GM12878 (cell line): ENCODE measurements around the gene HOXA10. TPM values are rescaled to one million over a fixed set of nuclear protein-coding genes. Genes with fewer than 3 reads are reported as not detected.

Experiments used
- ATAC-seq: fragments of 200-7000 bp; cut with Tn5 transposase; 3 replicates; pipeline ENCODE4 v1.9.1; 2020; ENCODE audit warnings: mild to moderate bottlenecking, moderate library complexity
- BruUV-seq: library from RNA; stranded (reverse); fragments of 400-500 nt; replicated peaks from 2 replicates; lab custom pipeline; 2021; lab: Mats Ljungman, UMichigan
- CTCF ChIA-PET: fragments of 300-600 bp; sonication (Branson Sonifier 250); formaldehyde crosslinking; extraction: SDS; loops from one replicate; lab custom pipeline; 2021; ENCODE audit warnings: inconsistent platforms; lab: Yijun Ruan, JAX
- POLR2A ChIA-PET: fragments of 350-600 bp; formaldehyde crosslinking; extraction: SDS; loops from one replicate; lab custom pipeline; 2021; ENCODE audit warnings: inconsistent platforms; lab: Charles Lee
- RAD21 ChIA-PET: fragments of 300-600 bp; sonication (Branson Sonifier 250); formaldehyde crosslinking; loops from one replicate; lab custom pipeline; 2023; ENCODE audit warnings: antibody characterized with exemption; ENCODE audit not compliant: unreplicated experiment; lab: Charles Lee
- SMC1A ChIA-PET: fragments of 300-600 bp; sonication (Branson Sonifier 250); formaldehyde crosslinking; loops from one replicate; lab custom pipeline; 2023; ENCODE audit not compliant: unreplicated experiment, uncharacterized antibody; lab: Charles Lee
- DNase-seq: peaks from one replicate; pipeline ENCODE4 v3.0.0-alpha.2; 2011; ENCODE audit warnings: low read depth, low spot score
- FAIRE-seq: peaks from 3 replicates; lab custom pipeline; 2011; peaks lifted over from hg19 to GRCh38; lab: Jason Lieb, UNC
- H2AFZ ChIP-seq: 2 replicates; pipeline ENCODE4 v1.6.0; 2011; ENCODE audit warnings: low read depth, low read length, control low read depth; ENCODE audit not compliant: control insufficient read depth
- H3K27ac ChIP-seq: 2 replicates; pipeline ENCODE4 v1.5.1; 2011; ENCODE audit warnings: control low read depth; ENCODE audit not compliant: control insufficient read depth, insufficient read depth
- H3K27me3 ChIP-seq, 2 experiments: replicated peaks in 1 of 2; 2 replicates each; pipeline versions ENCODE4 v1.6.0 to v1.6.1; 2011; ENCODE audit warnings: low read length in 1 of 2; ENCODE audit not compliant: control insufficient read depth in 2 of 2, insufficient read depth in 2 of 2
- H3K36me3 ChIP-seq, 2 experiments: 2 replicates each; pipeline ENCODE4 v1.5.1; 2011; ENCODE audit warnings: low read length in 1 of 2; ENCODE audit not compliant: control insufficient read depth in 2 of 2, insufficient read depth in 2 of 2
- H3K4me1 ChIP-seq: 2 replicates; pipeline ENCODE4 v1.6.1; 2011; ENCODE audit warnings: mild to moderate bottlenecking, low read length, moderate library complexity, mixed read lengths; ENCODE audit not compliant: control insufficient read depth, insufficient read depth
- H3K4me2 ChIP-seq: 2 replicates; pipeline ENCODE4 v1.6.0; 2011; ENCODE audit warnings: control low read depth; ENCODE audit not compliant: control insufficient read depth, insufficient read depth
- H3K4me3 ChIP-seq: fragments of 200-600 bp; sonication (generic); 2 replicates; pipeline ENCODE4 v1.5.1; 2016
- H3K79me2 ChIP-seq: 2 replicates; pipeline ENCODE4 v1.6.0; 2011; ENCODE audit warnings: low read length; ENCODE audit not compliant: control insufficient read depth, insufficient read depth
- H3K9ac ChIP-seq: 2 replicates; pipeline ENCODE4 v1.8.0; 2011; ENCODE audit warnings: low read length, control low read depth, mixed read lengths; ENCODE audit not compliant: control insufficient read depth, insufficient read depth
- H3K9me3 ChIP-seq: replicated peaks from 3 replicates; pipeline ENCODE4 v1.5.1; 2011; ENCODE audit warnings: mild to moderate bottlenecking, low read length; ENCODE audit not compliant: control insufficient read depth, insufficient read depth
- H4K20me1 ChIP-seq: 2 replicates; pipeline ENCODE4 v1.6.0; 2011; ENCODE audit not compliant: control insufficient read depth, insufficient read depth
- BHLHE40 ChIP-seq, 2 experiments: fragments of 450-650 bp in 1 of 2; IDR thresholded peaks; 2 replicates each; pipeline ENCODE4 v1.6.1; 2011 to 2017; ENCODE audit warnings: low read depth in 2 of 2, borderline replicate concordance in 1 of 2, improper control_type of control experiment in 1 of 2, low read length in 1 of 2, mild to moderate bottlenecking in 1 of 2
- CHD4 ChIP-seq: fragments of 200-600 bp; sonication (generic); IDR thresholded peaks from 2 replicates; pipeline ENCODE4 v1.6.1; 2016; ENCODE audit warnings: mild to moderate bottlenecking
- FOXK2 ChIP-seq: fragments of 450-650 bp; IDR thresholded peaks from 2 replicates; pipeline ENCODE4 v1.6.1; 2017; ENCODE audit warnings: mild to moderate bottlenecking, moderate library complexity
- IRF4 ChIP-seq: IDR thresholded peaks from 2 replicates; pipeline ENCODE4 v1.6.1; 2011; ENCODE audit warnings: low read depth, low read length
- JUNB ChIP-seq: IDR thresholded peaks from 2 replicates; pipeline ENCODE4 v1.6.1; 2016; ENCODE audit warnings: antibody characterized with exemption, mild to moderate bottlenecking
- MTA3 ChIP-seq: IDR thresholded peaks from 2 replicates; pipeline ENCODE4 v1.6.1; 2012; ENCODE audit warnings: low read length, inconsistent platforms, borderline replicate concordance
- NRF1 ChIP-seq: conservative IDR thresholded peaks from 2 replicates; pipeline ENCODE4 v1.6.1; 2011; ENCODE audit warnings: mild to moderate bottlenecking, low read depth, low read length, improper control_type of control experiment
- SIX5 ChIP-seq: IDR thresholded peaks from 2 replicates; pipeline ENCODE4 v1.6.1; 2011; ENCODE audit warnings: mild to moderate bottlenecking, low read depth, low read length, moderate library complexity; ENCODE audit not compliant: severe bottlenecking
- SMAD5 ChIP-seq: IDR thresholded peaks from 2 replicates; pipeline ENCODE4 v1.6.1; 2016; ENCODE audit warnings: antibody characterized with exemption, low read depth
- SMARCA5 ChIP-seq: fragments of 450-650 bp; IDR thresholded peaks from 2 replicates; pipeline ENCODE4 v1.6.1; 2017; ENCODE audit warnings: mild to moderate bottlenecking
- WRNIP1 ChIP-seq: IDR thresholded peaks from 2 replicates; pipeline ENCODE4 v1.6.1; 2011; ENCODE audit warnings: low read depth, low read length, improper control_type of control experiment, borderline replicate concordance
- WGBS: methylation state at CpG from one replicate; pipeline ENCODE4 v1.1.6; 2016; ENCODE audit warnings: low lambda C conversion rate; ENCODE audit not compliant: insufficient replicate concordance, insufficient coverage; ENCODE audit errors: missing lambda C conversion rate; 5-methylcytosine and 5-hydroxymethylcytosine counted together
- in situ Hi-C: fragments of 300-500 bp; cut with MboI; formaldehyde crosslinking; loops from 9 replicates; pipeline ENCODE4 v1.14.3; 2018; ENCODE audit warnings: mixed read lengths
- intact Hi-C: fragments of 100-400 bp; cut with micrococcal nuclease; formaldehyde crosslinking; loops from one replicate; pipeline ENCODE4 v1.14.2; 2022; ENCODE audit not compliant: unreplicated experiment
- polyA plus RNA-seq, 11 experiments: library from polyadenylated mRNA; depleted of rRNA in 4 of 11; unstranded in 6 of 11; stranded (reverse) in 5 of 11; fragments of >200 nt; fragmentation: Nextera tagmentation in 4 of 11; fragmentation: Illumina TruSeq in 1 of 11; extraction: Ambion mirVana in 4 of 11; extraction: Trizol in 1 of 11; gene quantifications; 1 replicate in 1 of 11; 2 replicates in 10 of 11; pipeline versions ENCODE4 v1.2.1 to v1.2.3, GENCODE V29; 2011 to 2016; ENCODE audit warnings: inconsistent platforms in 2 of 11, missing spikeins in 2 of 11, low read depth in 1 of 11
- total RNA-seq, 4 experiments: library from RNA; depleted of rRNA in 3 of 4; stranded (reverse); fragments of >200 nt in 3 of 4; fragmentation: Illumina TruSeq in 1 of 4; extraction: Trizol in 1 of 4; gene quantifications; 2 replicates each; pipeline versions ENCODE4 v1.2.1 to v1.2.3, GENCODE V29; 2013 to 2021
- TF ChIP-seq, protein P1 (sequence below): IDR thresholded peaks from 2 replicates; pipeline ENCODE4 v1.6.1; 2012; ENCODE audit warnings: low read depth, low read length, improper control_type of control experiment
- TF ChIP-seq, protein P2 (sequence below): fragments of 450-650 bp; formaldehyde crosslinking; IDR thresholded peaks from 2 replicates; pipeline ENCODE4 v1.4.0; 2020; ENCODE audit warnings: mild to moderate bottlenecking, moderate library complexity

HOXA10 gene
- total and polyA plus RNA-seq, 10 of the 15 experiments (the other 5 are each of a cell fraction or from before 2014, with no cell fraction given) = not detected

DNA sequence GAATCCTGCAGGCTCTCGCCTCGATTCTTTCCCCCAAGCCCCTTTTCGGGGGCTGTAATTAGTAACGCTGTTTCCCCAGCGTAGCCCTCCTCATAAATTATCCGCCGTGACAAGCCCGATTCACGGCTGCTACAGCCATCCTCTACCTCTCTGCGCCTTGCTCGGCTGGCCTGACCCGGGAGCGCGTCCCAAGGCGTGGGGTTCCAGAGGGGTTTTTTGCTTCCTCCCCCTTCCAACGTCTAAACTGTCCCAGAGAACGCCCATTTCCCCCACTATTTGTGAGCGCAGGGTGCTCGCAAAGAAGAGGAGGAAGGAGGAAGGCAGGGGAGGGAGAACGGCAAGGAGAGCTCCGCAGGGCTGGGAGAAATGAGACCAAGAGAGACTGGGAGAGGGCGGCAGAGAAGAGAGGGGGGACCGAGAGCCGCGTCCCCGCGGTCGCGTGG, 31.5 kb downstream of the HOXA10 start:
- Histone ChIP-seq H4K20me1 (no peaks in the 10 kb centered on the region), H3K27ac (no peak overlapping the region), H3K79me2 (no peaks in the 10 kb centered on the region), H3K36me3 (no peaks in the 10 kb centered on the region), H3K9me3 (no peaks in the 10 kb centered on the region; the same call in 2 of the 3 replicates), H3K4me1 (no peaks in the 10 kb centered on the region), H2AFZ (no peak overlapping the region), H3K27me3 (peaks cover 5 to 8% of the 10 kb centered on the region in 2 experiments; a peak in 3 of 4 replicates), H3K9ac (no peak overlapping the region), H3K4me3 (no peak overlapping the region), H3K4me2 (0 out of 2 replicates have a peak overlapping the region, but pooled peaks have one; percentile 3)
- no peak for FAIRE-seq
- intact Hi-C loops (no loop called here), in situ Hi-C loops (no loop called here)
- ChIA-PET CTCF (no interaction called here), SMC1A (no interaction called here), POLR2A (no interaction called here), RAD21 (no interaction called here)
- ATAC-seq = no peak
- TF ChIP-seq JUNB (no peak), FOXK2 (no peak), IRF4 (no peak), WRNIP1 (no peak), SMAD5 (no peak), SIX5 (no peak), CHD4 (no peak), NRF1 (no peak), SMARCA5 (no peak), BHLHE40 (IDR thresholded peaks at IDR 0.05; ENCODE audit: borderline replicate concordance in 1 of 2, low read depth in 2 of 2, low read length in 1 of 2) (no peak), MTA3 (no peak)
- TF ChIP-seq, protein P1, sequence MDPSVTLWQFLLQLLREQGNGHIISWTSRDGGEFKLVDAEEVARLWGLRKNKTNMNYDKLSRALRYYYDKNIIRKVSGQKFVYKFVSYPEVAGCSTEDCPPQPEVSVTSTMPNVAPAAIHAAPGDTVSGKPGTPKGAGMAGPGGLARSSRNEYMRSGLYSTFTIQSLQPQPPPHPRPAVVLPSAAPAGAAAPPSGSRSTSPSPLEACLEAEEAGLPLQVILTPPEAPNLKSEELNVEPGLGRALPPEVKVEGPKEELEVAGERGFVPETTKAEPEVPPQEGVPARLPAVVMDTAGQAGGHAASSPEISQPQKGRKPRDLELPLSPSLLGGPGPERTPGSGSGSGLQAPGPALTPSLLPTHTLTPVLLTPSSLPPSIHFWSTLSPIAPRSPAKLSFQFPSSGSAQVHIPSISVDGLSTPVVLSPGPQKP = no peak
- TF ChIP-seq, protein P2, sequence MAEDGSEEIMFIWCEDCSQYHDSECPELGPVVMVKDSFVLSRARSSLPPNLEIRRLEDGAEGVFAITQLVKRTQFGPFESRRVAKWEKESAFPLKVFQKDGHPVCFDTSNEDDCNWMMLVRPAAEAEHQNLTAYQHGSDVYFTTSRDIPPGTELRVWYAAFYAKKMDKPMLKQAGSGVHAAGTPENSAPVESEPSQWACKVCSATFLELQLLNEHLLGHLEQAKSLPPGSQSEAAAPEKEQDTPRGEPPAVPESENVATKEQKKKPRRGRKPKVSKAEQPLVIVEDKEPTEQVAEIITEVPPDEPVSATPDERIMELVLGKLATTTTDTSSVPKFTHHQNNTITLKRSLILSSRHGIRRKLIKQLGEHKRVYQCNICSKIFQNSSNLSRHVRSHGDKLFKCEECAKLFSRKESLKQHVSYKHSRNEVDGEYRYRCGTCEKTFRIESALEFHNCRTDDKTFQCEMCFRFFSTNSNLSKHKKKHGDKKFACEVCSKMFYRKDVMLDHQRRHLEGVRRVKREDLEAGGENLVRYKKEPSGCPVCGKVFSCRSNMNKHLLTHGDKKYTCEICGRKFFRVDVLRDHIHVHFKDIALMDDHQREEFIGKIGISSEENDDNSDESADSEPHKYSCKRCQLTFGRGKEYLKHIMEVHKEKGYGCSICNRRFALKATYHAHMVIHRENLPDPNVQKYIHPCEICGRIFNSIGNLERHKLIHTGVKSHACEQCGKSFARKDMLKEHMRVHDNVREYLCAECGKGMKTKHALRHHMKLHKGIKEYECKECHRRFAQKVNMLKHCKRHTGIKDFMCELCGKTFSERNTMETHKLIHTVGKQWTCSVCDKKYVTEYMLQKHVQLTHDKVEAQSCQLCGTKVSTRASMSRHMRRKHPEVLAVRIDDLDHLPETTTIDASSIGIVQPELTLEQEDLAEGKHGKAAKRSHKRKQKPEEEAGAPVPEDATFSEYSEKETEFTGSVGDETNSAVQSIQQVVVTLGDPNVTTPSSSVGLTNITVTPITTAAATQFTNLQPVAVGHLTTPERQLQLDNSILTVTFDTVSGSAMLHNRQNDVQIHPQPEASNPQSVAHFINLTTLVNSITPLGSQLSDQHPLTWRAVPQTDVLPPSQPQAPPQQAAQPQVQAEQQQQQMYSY = no peak
- 56% methylated on average over 28 of the region's 29 CpGs for WGBS
- BruUV-seq = no TSS peak
- DNase-seq = no peak
